ENCODE measurements around the gene SUPT3H. TPM values are rescaled to one million over a fixed set of nuclear protein-coding genes. Genes with fewer than 3 reads are reported as not detected.

SUPT3H gene
- total RNA-seq, 4 donors from 2014 or later: 6.0 to 9.0 (median 6.2) TPM

DNA sequence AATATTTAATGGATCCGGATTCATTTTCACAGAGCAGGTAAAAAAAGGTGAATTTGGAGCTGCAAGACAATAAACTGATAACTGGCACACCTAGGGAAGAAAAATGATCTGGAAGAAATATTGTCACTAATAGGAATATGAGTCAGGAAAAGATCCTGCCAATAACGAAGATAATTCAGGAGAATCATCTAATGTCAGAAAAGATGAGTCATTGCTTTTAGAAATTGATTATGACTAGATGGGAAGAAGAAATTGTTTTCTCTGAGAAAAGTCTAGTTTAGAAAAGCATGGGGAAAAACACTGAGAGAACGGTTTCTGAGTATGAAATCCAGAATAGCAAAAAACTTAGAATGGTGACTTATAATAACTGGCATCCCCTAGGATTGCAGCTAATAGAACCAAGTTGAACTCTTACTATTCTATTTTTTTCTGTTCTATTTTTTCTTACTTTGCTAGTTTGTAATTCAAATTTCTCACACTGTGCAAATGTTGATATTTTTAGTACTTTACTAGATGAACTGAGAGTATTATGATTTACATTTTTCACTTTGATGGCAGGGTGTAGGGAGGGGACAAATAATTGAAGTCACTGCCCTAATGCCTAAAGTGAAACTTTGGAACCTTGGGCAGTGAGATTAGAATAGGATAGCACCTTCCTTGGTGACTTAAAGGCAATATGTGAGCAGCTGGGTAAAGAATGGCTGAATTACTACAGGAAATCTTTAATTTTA lies 38.2 kb upstream of the SUPT3H start:
- TF ChIP-seq CTCF (IDR thresholded peaks at IDR 0.05; ENCODE audit: low read depth): no peak

- TF ChIP-seq CTCF (IDR thresholded peaks at IDR 0.05; ENCODE audit: low read depth): no peak
Observed at GRCh38 chr6:45415315-45415714, 37.6 kb upstream of the SUPT3H start.

- no peak for TF ChIP-seq CTCF (IDR thresholded peaks at IDR 0.05; ENCODE audit: low read depth)
Observed at GRCh38 chr6:45411959-45412358, 34.2 kb upstream of the SUPT3H start.

- no peak for TF ChIP-seq CTCF (IDR thresholded peaks at IDR 0.05; ENCODE audit: low read depth)
Observed at GRCh38 chr6:45400021-45400420, 22.3 kb upstream of the SUPT3H start.

DNA sequence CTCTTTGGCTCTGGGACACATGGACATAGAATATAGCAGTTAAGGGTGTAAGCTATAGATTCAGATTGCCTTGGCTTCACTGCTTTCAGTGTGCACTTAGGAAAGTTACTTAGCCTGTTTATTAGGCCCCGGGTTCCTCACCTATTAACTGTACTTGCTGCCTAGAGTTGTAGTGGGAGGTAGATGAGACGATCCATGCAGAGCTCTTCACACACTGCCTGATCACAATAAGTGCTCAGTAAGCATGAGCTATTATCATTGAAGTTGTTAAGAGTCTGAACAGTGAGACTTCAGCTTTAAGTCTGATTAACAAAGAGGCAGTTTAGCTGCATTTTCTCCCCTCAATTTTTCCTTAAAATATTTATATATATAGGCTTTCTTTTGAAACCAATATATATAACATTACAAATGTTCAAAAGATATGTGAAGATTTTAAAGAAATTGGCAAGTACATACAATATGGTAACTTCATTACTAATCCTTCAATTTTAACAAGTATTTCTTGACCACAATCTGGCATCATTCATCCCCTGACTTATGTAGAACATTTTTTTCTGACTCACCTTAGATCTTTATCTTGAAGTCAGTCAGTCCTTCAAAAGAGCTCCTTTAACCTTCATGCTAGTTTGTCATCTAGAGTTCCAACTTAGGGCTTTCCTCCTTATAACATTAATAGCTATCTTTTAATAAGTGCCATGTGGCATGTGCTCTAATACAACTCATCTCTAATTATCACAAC lies 20.5 kb upstream of the SUPT3H start:
- no peak for TF ChIP-seq CTCF (IDR thresholded peaks at IDR 0.05; ENCODE audit: low read depth)

- TF ChIP-seq CTCF (IDR thresholded peaks at IDR 0.05; ENCODE audit: low read depth): no peak
Observed at GRCh38 chr6:45394586-45395095, 16.9 kb upstream of the SUPT3H start.

DNA sequence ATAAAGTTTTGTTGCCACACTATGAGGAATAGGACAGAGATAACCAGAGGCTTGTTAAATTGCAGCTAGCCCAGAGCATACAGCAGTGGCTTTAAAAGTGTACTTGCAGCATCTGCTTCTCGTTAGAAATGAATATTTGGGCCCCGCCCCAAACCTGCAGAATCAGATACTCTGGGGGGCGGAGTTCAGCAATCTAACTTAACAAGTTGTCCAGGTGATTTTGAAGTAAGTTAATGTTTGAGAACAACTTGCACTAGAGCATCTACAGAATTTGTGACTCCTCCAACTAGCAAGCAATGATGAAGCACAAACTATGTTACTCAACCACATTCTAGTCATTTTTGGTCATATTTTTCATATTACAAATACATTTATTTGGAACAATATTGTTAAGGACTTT lies 10.6 kb upstream of the SUPT3H start:
- TF ChIP-seq CTCF (IDR thresholded peaks at IDR 0.05; ENCODE audit: low read depth): no peak
